Measurements from ENCODE around the gene HS3ST5.

The HS3ST5 gene

GRCh38 chr6:114195027-114195365 is 147.8 kb downstream of the HS3ST5 start:
- DNase-seq (ENCODE audit: low read depth): no peak

- DNase-seq (ENCODE audit: low read depth): no peak
Measured at GRCh38 chr6:114194362-114195026, 148.3 kb downstream of the HS3ST5 start.

GRCh38 chr6:114187563-114187962 is 155.3 kb downstream of the HS3ST5 start:
- no peak for DNase-seq (ENCODE audit: low read depth)

- no peak for DNase-seq (ENCODE audit: low read depth)
Measured at GRCh38 chr6:114181664-114182063, 161.2 kb downstream of the HS3ST5 start.

GRCh38 chr6:114179411-114179810 is 163.4 kb downstream of the HS3ST5 start:
- DNase-seq (ENCODE audit: low read depth): no peak

GRCh38 chr6:114176726-114177125 is 166.1 kb downstream of the HS3ST5 start:
- DNase-seq (ENCODE audit: low read depth): no peak

- DNase-seq (ENCODE audit: low read depth): no peak
Measured at GRCh38 chr6:114172576-114173260, 170.1 kb downstream of the HS3ST5 start.

- no peak for DNase-seq (ENCODE audit: low read depth)
Measured at GRCh38 chr6:114171473-114171872, 171.3 kb downstream of the HS3ST5 start.

- no peak for DNase-seq (ENCODE audit: low read depth)
Measured at GRCh38 chr6:114170958-114171387, 171.8 kb downstream of the HS3ST5 start.

- no peak for DNase-seq (ENCODE audit: low read depth)
Measured at GRCh38 chr6:114170372-114170771, 172.5 kb downstream of the HS3ST5 start.

- DNase-seq (ENCODE audit: low read depth): no peak
Measured at GRCh38 chr6:114169763-114170162, 173.1 kb downstream of the HS3ST5 start.

- DNase-seq (ENCODE audit: low read depth): no peak
Measured at GRCh38 chr6:114167583-114168576, 174.9 kb downstream of the HS3ST5 start.

GRCh38 chr6:114164207-114164606 is 178.6 kb downstream of the HS3ST5 start:
- no peak for DNase-seq (ENCODE audit: low read depth)

- no peak for DNase-seq (ENCODE audit: low read depth)
Measured at GRCh38 chr6:114162691-114163347, 180.0 kb downstream of the HS3ST5 start.

- no peak for DNase-seq (ENCODE audit: low read depth)
Measured at GRCh38 chr6:114160881-114161280, 181.9 kb downstream of the HS3ST5 start.

- no peak for DNase-seq (ENCODE audit: low read depth)
Measured at GRCh38 chr6:114159727-114160126, 183.1 kb downstream of the HS3ST5 start.

- DNase-seq (ENCODE audit: low read depth): no peak
Measured at GRCh38 chr6:114158838-114159694, 183.8 kb downstream of the HS3ST5 start.

- DNase-seq (ENCODE audit: low read depth): no peak
Measured at GRCh38 chr6:114158411-114158810, 184.4 kb downstream of the HS3ST5 start.

- DNase-seq (ENCODE audit: low read depth): no peak
Measured at GRCh38 chr6:114157848-114158247, 185.0 kb downstream of the HS3ST5 start.

GRCh38 chr6:114155763-114156162 is 187.1 kb downstream of the HS3ST5 start:
- DNase-seq (ENCODE audit: low read depth): no peak

GRCh38 chr6:114154812-114155211 is 188.0 kb downstream of the HS3ST5 start:
- DNase-seq (ENCODE audit: low read depth): no peak
